Sigmoid colon (tissue), 4 donors: ENCODE data around the gene BCHE.

Experiments
- POLR2A ChIP-seq, 2 donors: fragments of 450-650 bp; IDR thresholded peaks; one replicate each; pipeline ENCODE4 v1.6.1; 2016; ENCODE audit warnings: antibody characterized with exemption in 2 of 2, mild to moderate bottlenecking in 2 of 2, moderate library complexity in 2 of 2
- POLR2AphosphoS5 ChIP-seq, 4 donors: sonication (generic); formaldehyde crosslinking; IDR thresholded peaks; one replicate each; pipeline ENCODE4 v1.6.1; 2017; ENCODE audit warnings: antibody characterized with exemption in 4 of 4
- TF ChIP-seq, protein P1 (sequence below), 4 experiments: fragments of 450-650 bp in 3 of 4; fragments of 200-600 bp in 1 of 4; IDR thresholded peaks; one replicate each; pipeline ENCODE4 v1.5.1; 2016 to 2019; ENCODE audit warnings: antibody characterized with exemption in 4 of 4, mild to moderate bottlenecking in 3 of 4, moderate library complexity in 2 of 4

DNA sequence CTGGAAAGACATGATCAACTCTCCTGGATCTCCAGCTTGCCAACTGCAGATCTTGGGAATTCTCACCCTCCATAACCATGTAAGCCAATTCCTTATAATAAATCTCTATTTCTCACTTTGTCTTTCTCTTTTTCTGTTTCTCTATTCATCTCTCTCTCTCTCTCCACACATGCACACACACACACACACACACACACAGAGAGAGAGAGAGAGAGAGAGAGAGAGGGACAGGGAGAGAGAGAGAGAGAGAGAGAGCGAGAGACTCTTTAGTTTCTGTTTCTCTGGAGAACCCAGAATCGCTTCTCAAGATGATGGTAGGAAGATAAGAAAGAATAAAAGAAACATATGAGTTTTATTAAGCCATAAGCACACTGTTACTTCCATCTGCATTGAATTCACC, 111.9 kb downstream of the BCHE start:
- TF ChIP-seq POLR2AphosphoS5 (IDR thresholded peaks at IDR 0.05) (no peak), POLR2A (IDR thresholded peaks at IDR 0.05) (no peak)
- TF ChIP-seq, protein P1, sequence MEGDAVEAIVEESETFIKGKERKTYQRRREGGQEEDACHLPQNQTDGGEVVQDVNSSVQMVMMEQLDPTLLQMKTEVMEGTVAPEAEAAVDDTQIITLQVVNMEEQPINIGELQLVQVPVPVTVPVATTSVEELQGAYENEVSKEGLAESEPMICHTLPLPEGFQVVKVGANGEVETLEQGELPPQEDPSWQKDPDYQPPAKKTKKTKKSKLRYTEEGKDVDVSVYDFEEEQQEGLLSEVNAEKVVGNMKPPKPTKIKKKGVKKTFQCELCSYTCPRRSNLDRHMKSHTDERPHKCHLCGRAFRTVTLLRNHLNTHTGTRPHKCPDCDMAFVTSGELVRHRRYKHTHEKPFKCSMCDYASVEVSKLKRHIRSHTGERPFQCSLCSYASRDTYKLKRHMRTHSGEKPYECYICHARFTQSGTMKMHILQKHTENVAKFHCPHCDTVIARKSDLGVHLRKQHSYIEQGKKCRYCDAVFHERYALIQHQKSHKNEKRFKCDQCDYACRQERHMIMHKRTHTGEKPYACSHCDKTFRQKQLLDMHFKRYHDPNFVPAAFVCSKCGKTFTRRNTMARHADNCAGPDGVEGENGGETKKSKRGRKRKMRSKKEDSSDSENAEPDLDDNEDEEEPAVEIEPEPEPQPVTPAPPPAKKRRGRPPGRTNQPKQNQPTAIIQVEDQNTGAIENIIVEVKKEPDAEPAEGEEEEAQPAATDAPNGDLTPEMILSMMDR (IDR thresholded peaks at IDR 0.05) = no peak
